HG03064 (cell line): ENCODE results near the gene CHN2.

Experiments
- ATAC-seq: cut with Tn5 transposase; IDR thresholded peaks from one replicate; pipeline ENCODE4 v1.9.1; 2021; ENCODE audit warnings: low read depth; ENCODE audit not compliant: unreplicated experiment

Gene CHN2

DNA sequence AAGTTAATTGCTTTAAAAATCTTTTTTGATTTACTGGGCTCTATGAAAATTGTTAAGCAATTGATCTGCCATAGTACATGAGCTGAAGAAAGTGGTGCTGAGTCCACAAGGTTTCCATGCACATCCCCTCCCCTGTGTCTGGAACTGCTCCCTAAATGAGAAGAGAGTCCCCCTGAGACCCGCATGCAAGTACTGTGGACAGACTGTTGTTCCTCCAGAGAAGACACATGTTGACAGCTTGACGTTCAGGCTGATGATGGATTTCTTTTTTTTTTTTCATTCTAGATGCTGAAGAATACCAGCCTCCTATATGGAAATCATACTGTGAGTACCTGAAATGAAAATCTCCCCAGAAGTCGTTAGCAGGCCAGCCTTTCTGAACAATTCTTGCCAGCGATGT, 159.8 kb downstream of the CHN2 start:
- ATAC-seq, result no peak

DNA sequence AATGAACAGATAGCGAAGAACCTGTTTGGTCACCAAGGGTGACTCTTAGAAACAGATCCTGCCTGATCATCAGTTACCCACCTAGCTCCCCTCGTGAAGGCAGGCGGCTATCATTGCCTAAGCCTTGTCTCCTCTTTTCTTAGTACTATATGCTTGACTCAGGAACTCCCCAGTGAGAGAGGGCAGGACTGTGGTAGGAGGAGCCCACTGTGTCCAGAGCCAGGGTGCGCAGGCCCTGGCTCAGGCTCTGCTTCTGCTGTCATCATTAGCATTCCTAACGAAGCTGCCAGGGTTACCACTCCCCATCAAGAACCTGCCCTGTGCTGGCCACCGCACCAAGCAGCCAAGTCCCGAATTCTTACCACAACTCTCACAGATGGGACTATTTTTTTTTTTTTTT, 160.8 kb downstream of the CHN2 start:
- no peak for ATAC-seq

- no peak for ATAC-seq
Observed at GRCh38 chr7:29356631-29357030, 162.1 kb downstream of the CHN2 start.

DNA sequence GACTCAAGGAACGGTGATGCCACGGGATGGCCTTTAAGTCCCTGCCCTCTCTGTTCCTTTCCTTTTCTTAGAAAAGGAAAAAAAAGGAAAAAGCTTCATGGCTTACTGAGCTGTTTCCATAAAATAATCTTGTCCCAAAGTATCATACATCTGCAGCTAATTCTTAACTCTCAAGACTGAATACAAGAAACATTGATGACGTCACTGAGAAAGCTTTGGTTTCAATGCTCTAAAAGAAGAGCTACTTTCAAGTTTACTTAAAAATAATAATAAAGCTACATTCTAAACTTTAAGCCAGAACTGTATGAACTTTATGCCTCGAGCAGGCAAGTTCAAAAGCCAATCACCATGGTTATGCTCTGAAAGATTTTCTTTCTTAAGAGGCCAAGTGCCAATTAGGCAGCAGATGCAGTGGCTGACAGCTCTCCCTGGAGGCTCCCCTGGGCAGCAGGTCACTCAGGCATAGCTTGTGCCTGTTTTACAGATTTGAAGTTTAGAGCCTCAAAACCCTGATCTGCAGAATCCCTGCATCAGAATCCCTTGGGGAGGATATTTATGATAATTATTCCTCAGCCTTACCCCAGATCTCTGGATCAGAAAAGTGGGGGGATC, 165.0 kb downstream of the CHN2 start:
- ATAC-seq, result no peak

GRCh38 chr7:29360633-29361625, 166.4 kb downstream of the CHN2 start:
- no peak for ATAC-seq

DNA sequence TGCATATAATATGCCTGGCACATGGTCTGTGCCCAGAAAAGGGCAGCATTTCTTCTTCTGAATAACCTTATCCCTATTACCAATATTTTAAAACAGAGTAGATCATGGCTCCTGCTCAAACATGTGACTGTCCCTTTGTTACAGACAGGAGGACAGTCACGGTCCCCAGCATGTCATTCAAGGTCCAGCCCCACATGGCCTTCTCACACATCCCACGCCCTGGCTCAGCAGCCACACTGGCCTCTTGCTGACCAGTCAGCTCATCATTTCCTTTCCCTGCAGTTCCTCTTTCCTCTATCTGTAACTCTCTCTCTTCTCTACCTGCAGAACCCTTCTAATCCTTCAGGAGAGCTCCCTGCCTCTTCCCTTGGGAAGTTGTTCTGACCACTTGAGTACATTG, 167.8 kb downstream of the CHN2 start:
- no peak for ATAC-seq

GRCh38 chr7:29363636-29364425, 169.3 kb downstream of the CHN2 start:
- no peak for ATAC-seq

- ATAC-seq, result no peak
Observed at GRCh38 chr7:29364661-29365060, 170.1 kb downstream of the CHN2 start.

- ATAC-seq, result no peak
Observed at GRCh38 chr7:29365423-29365822, 170.8 kb downstream of the CHN2 start.

DNA sequence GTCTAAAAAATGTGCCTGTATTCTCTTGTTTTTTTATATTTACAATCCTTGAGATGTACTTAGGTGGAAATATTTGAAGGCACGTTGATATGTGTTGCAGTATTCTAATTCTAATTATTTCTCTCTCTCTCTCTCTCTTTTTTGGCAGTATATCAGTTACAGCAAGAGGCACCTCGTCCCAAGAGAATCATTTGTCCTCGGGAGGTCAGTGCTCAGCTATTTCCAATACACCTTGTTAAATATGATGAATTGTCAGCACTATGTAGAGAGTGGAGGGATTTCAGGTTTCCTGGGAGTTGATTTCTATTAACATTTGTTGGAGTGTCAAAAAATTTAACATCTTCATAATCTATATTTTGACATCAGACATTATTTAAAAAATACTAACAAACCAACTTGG, 173.2 kb downstream of the CHN2 start:
- no peak for ATAC-seq

DNA sequence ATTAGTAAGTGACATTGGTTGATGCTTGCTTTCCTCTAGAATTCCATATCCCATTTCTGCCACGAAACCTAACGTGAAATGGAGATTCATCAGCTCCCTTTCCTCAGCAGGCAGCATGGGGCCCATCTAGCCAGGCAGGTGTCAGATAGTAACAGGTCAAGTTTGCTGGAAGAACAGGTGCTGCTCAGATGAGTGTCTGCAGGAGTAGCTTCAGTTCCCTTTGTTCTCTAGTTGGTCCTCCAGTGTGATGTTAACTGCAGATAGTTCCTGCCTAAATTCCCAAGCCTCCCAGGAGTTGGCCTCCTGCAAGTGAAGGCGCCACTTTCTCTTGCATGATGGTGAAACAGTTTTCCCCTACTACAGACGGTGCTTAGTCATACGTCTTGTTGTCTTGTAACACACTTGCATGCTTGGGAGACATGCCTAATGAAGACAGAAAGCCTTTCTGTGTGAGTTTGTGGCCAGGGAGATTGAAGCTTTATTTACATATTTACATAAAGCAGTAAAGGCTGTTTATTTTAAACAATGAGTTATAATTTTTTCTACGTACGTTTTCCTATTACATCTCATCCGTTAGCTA, 175.4 kb downstream of the CHN2 start:
- ATAC-seq, result no peak

GRCh38 chr7:29370531-29371314, 176.1 kb downstream of the CHN2 start:
- ATAC-seq, result no peak

DNA sequence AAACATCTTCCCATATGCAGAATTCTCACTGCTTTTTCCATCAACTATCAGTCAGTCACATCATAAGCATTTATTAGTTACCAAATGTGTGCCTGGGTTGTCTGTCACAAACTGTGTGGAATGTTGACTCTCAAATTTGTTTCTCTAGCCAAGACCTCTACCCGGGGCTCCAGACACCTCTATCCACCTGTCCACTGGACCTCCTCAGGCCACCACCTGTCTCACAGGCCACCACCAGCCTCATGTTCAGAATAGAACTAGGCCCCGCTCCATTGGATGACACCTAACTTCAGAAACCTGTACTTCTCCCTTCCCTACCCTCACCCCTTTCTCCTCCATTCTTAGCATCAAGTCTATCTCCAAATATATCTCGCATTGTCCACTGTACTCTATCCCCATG, 176.9 kb downstream of the CHN2 start:
- ATAC-seq, result no peak

GRCh38 chr7:29372351-29373090, 177.9 kb downstream of the CHN2 start:
- no peak for ATAC-seq

GRCh38 chr7:29375641-29376562, 181.3 kb downstream of the CHN2 start:
- ATAC-seq, result no peak

- no peak for ATAC-seq
Observed at GRCh38 chr7:29377718-29378117, 183.1 kb downstream of the CHN2 start.

GRCh38 chr7:29379551-29379950, 185.0 kb downstream of the CHN2 start:
- no peak for ATAC-seq
